ENCODE results near the gene MAML2. TPM values are rescaled to one million over a fixed set of nuclear protein-coding genes. Genes with fewer than 3 reads are reported as not detected.

MAML2 gene
- total RNA-seq, 2 experiments from 2014 or later: 23.9 to 37.1 TPM

DNA sequence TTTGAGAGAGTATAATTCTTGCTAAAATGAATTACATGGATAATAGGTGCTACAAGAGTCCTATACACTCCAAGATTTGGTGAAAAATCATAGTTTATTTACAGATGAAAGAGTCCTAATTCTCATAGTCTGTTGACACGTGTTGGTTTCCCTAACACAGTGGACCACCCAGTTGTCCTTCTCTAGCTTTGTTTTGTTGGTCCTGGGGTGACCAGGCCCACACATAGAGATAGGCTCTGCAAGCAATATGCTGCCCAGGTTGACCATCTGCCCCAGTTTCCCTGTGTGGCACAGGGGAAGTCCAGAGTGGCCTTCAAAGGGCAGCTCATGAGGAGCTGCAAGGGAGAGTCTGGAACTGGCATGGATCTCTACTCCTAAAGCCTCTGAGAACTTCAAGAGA, 184.9 kb downstream of the MAML2 start:
- Mint-ChIP-seq H3K36me3 (ENCODE audit: low read depth) (peaks cover 24% of the 10 kb centered on the region), H3K27ac (peak overlapping the region; percentile 98), H3K4me3 (no peak overlapping the region), H3K4me1 (peaks cover 53% of the 10 kb centered on the region), H3K9me3 (ENCODE audit: low read depth) (no peaks in the 10 kb centered on the region), H3K27me3 (no peaks in the 10 kb centered on the region)
- DNase-seq (no peak), ATAC-seq (no peak)
- CTCF ChIA-PET: interaction anchor here (0.9 to 1.7 kb wide), 4 partner anchors 10 to 184 kb away, joined by 3 to 6 read pairs (median 3); no protein-coding TSS in a partner anchor
- intact Hi-C loops (cut with DNase I, micrococcal nuclease): no loop called here
- POLR2A ChIA-PET: no interaction called here

DNA sequence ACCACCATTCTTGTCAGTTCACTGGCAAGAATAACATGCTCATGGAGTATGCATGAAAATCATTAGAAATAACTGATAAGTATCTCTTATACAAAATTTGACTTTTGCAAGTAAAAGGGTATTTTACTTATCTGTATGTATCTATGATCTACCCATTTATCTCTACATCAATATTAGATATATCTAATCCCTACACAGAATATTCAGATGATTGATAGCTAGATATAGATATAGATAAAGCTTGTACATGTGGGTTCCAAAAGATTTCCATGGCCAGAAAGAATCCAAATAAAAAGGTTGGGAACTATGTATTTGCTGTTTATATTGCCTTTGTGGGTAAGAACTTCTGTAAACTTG, 185.5 kb downstream of the MAML2 start:
- Mint-ChIP-seq H3K9me3 (ENCODE audit: low read depth) (no peaks in the 10 kb centered on the region), H3K4me3 (no peak overlapping the region), H3K27ac (peak overlapping the region; percentile 98), H3K4me1 (peaks cover 58% of the 10 kb centered on the region), H3K36me3 (ENCODE audit: low read depth) (peaks cover 25% of the 10 kb centered on the region), H3K27me3 (no peaks in the 10 kb centered on the region)
- DNase-seq (no peak), ATAC-seq (no peak)
- intact Hi-C loops (cut with DNase I, micrococcal nuclease): no loop called here
- ChIA-PET CTCF (interaction anchor here (1.1 to 1.7 kb wide), 3 partner anchors 11 to 184 kb away, joined by 3 to 6 read pairs (median 3); no protein-coding TSS in a partner anchor), POLR2A (no interaction called here)

DNA sequence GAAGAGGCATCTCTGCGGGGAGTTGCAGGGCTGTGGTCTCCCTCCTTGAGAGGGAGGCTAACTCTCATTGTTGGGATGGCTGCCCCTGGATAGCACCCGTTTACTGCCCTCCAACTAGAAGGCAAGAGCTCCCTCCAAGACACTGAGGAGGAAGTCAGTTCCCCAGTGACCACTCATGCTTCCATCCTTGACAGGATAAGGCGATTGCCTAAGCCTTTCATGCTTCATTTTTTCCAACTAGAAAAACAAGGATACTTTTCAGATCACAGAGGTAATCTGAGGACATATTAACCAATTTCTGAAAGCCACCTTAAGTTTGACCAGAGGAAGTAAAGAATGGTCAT, 186.6 kb downstream of the MAML2 start:
- Mint-ChIP-seq H3K27ac (peak overlapping the region; percentile 98), H3K27me3 (no peaks in the 10 kb centered on the region), H3K4me3 (peak overlapping the region; percentile 48), H3K4me1 (peaks cover 60% of the 10 kb centered on the region), H3K36me3 (ENCODE audit: low read depth) (peaks cover 25% of the 10 kb centered on the region), H3K9me3 (ENCODE audit: low read depth) (no peaks in the 10 kb centered on the region)
- intact Hi-C loops (cut with DNase I, micrococcal nuclease): loop anchor here (1.0 kb wide), 2 partner anchors 32 to 142 kb away; no protein-coding TSS in a partner anchor
- ATAC-seq: no peak
- DNase-seq: no peak
- ChIA-PET POLR2A (interaction anchor here (0.6 to 1.1 kb wide), 2 partner anchors 42 to 94 kb away, joined by 4 to 7 read pairs; no protein-coding TSS in a partner anchor), CTCF (interaction anchor here (0.6 to 3.1 kb wide), 4 partner anchors 11 to 184 kb away, joined by 3 to 10 read pairs (median 4); no protein-coding TSS in a partner anchor)

DNA sequence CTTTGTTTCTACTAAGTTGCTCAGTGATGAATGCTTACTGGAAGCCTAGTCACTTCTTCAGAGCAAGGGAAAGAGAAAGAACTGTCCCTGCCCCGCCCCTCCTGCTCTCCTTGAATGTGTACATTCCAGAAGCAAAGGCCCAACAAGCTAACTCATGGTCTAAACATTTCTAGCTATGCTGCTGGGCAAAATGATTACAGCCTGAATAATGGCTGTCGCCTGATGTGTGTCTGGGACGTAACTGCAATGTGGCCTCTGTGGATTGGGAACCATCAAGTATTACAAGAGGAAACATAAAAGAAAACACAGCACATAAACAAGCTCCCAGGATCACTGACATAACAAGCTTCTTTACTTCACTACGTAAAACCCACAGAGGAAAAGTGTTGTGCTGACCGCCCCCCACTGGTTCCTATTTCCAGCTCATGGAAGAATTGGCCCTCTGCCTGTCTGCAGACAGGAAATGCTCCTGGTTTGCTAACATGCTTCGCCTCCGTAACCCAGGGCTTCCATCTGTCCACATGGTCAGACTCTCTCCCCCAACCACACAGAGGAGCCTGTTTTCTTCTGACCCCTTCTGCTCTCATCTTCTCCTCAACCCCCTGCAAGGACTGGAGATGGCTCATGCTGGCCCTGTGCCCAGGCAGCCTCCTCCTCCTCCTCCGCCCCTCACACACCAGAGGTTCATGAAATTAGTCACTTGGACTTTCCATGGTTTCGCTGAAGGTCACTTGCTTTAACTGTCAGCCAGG, 187.2 kb downstream of the MAML2 start:
- ATAC-seq: peak; percentile 62
- Mint-ChIP-seq H3K4me3 (peak overlapping the region; percentile 48), H3K9me3 (ENCODE audit: low read depth) (no peaks in the 10 kb centered on the region), H3K36me3 (ENCODE audit: low read depth) (peaks cover 25% of the 10 kb centered on the region), H3K27ac (peak overlapping the region; percentile 98), H3K27me3 (no peaks in the 10 kb centered on the region), H3K4me1 (peaks cover 60% of the 10 kb centered on the region)
- intact Hi-C loops (cut with DNase I, micrococcal nuclease): loop anchor here (1.0 to 2.0 kb wide), 3 partner anchors 32 to 142 kb away; no protein-coding TSS in a partner anchor
- CTCF ChIA-PET: interaction anchor here (0.6 to 3.1 kb wide), 8 partner anchors 11 to 187 kb away, joined by 3 to 10 read pairs (median 4); partner anchors contain the start of gene MAML2
- DNase-seq: peak; percentile 85
- POLR2A ChIA-PET: interaction anchor here (0.6 to 1.1 kb wide), 4 partner anchors 34 to 187 kb away, joined by 3 to 10 read pairs (median 4); partner anchors contain the start of gene MAML2

DNA sequence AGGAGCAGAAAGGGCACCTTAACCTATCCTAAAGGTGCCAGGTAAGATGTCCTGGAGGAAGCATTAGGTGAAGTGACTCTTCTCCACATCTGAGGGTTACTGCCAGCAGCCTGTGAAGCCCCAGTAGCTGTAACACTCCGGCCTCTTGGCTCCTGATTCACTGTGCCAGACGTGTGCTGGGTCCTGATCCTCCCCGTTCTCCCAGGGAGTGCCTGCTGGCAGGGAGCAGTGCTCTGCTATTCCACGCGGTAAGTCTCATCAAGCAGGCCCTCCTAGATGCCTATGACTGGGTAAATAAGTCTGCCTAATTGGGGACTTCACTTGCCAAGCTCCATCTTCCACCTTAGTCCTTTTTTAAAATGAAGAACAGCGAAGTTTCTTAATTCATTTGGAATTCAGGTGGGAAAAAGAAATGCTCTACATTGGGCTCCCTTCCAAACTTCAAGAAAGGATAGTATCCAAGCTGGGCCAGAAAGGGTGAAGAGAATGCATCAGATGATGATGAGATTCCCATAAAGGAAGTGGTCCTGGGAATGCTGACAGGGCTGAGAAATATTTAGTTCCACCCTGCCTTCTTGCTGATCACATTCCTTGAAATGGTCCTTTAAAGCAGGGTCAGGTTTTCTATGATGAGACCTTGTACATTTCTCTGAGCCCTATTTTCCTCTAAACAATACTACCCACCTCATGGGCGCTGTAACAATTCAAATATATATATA, 188.0 kb downstream of the MAML2 start:
- ATAC-seq (no peak), DNase-seq (no peak)
- H3K36me3 Mint-ChIP-seq (ENCODE audit: low read depth): peaks cover 25% of the 10 kb centered on the region
- intact Hi-C loops (cut with DNase I, micrococcal nuclease): loop anchor here in 1 of 2 experiments (2.0 kb wide), 1 partner anchor 42 kb away; no protein-coding TSS in a partner anchor
- peak overlapping the region; percentile 86 for H3K27ac Mint-ChIP-seq
- no peak overlapping the region for H3K4me3 Mint-ChIP-seq
- POLR2A ChIA-PET: interaction anchor here (0.8 to 1.1 kb wide), 2 partner anchors 93 to 188 kb away, joined by 3 to 4 read pairs; partner anchors contain the start of gene MAML2
- H3K27me3 Mint-ChIP-seq: no peaks in the 10 kb centered on the region
- no peaks in the 10 kb centered on the region for H3K9me3 Mint-ChIP-seq (ENCODE audit: low read depth)
- peaks cover 60% of the 10 kb centered on the region for H3K4me1 Mint-ChIP-seq
- CTCF ChIA-PET: interaction anchor here (0.9 to 3.1 kb wide), 8 partner anchors 11 to 188 kb away, joined by 3 to 10 read pairs (median 4); partner anchors contain the start of gene MAML2

DNA sequence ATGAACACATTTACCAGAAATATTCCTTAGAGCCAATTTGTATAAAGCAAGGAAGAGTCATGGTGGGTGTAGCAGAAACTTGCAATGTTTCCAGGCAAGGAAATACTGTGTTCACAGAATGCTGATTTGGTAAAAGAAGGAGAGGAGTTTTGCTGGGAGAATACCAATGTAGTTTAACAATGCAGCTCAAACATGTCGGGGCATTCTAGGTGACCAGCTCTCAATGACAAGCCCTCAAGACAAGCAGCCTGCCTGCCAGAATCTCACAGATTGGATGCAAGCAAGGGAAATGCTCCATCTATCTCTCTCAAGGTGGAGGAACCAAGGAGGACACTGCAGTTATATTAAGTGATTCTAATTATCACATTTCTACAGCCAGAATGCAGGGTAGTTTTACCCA, 190.4 kb downstream of the MAML2 start:
- intact Hi-C loops (cut with DNase I, micrococcal nuclease): no loop called here
- CTCF ChIA-PET: interaction anchor here (0.8 to 1.4 kb wide), 2 partner anchors 67 to 118 kb away, joined by 3 to 4 read pairs; no protein-coding TSS in a partner anchor

DNA sequence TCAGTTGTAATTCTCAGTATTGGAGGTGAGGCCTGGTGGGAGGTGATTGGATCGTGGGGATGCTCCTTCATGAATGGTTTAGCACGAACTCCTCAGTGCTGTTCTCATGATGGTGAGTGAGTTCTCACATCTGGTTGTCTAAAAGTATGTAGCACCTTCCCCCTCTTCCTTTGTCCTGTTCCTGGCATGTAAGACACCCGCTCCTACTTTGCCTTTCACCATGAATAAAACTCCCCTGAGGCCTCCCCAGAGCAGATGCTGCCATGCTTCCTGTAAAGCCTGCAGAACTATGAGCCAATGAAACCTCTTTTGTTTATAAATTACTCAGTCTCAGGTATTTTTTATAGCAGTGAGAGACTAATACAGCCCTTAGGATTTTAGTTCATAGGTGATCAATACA, 191.5 kb downstream of the MAML2 start:
- Mint-ChIP-seq H3K4me3 (no peak overlapping the region), H3K36me3 (ENCODE audit: low read depth) (peaks cover 26% of the 10 kb centered on the region), H3K27ac (no peak overlapping the region), H3K27me3 (no peaks in the 10 kb centered on the region), H3K4me1 (peaks cover 58% of the 10 kb centered on the region), H3K9me3 (ENCODE audit: low read depth) (no peaks in the 10 kb centered on the region)
- intact Hi-C loops (cut with DNase I, micrococcal nuclease): loop anchor here in 1 of 2 experiments (2.0 kb wide), 1 partner anchor 15 kb away; no protein-coding TSS in a partner anchor
- CTCF ChIA-PET: interaction anchor here (0.5 to 2.4 kb wide), 6 partner anchors 14 to 96 kb away, joined by 3 to 9 read pairs (median 4); no protein-coding TSS in a partner anchor
- no peak for DNase-seq
- ATAC-seq: peak; percentile 7
- POLR2A ChIA-PET: interaction anchor here (0.8 to 1.7 kb wide), 3 partner anchors 24 to 89 kb away, joined by 3 to 4 read pairs (median 3); no protein-coding TSS in a partner anchor

More for the DNA sequence above, 190.4 kb downstream of the MAML2 start:
- Mint-ChIP-seq H3K9me3 (ENCODE audit: low read depth) (no peaks in the 10 kb centered on the region), H3K27me3 (no peaks in the 10 kb centered on the region), H3K36me3 (ENCODE audit: low read depth) (peaks cover 26% of the 10 kb centered on the region), H3K4me1 (peaks cover 61% of the 10 kb centered on the region), H3K4me3 (no peak overlapping the region), H3K27ac (peak overlapping the region; percentile 40)
- ATAC-seq (no peak), DNase-seq (no peak)
- POLR2A ChIA-PET: interaction anchor here (1.7 kb wide), 1 partner anchor 52 kb away, joined by 4 read pairs; no protein-coding TSS in a partner anchor

DNA sequence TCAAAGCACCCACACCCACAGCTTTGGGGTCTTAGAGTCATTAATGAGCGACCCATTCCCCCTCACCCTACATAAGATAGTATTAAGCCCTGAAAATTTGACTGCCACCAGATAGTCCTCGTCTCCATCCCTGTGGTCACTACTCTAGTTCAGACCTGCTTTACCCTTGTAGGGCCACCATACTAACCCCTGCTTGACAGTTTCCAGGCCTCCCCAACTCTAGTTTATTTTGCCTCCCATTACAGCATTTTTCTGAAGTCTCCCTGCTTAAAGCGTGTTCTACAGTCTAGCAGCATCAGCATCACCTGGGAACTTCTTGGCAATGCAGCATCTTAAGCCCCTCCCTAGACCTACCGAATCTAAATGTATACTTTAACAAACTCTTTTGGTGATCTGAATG, 192.4 kb downstream of the MAML2 start:
- Mint-ChIP-seq H3K36me3 (ENCODE audit: low read depth) (peaks cover 26% of the 10 kb centered on the region), H3K4me3 (no peak overlapping the region), H3K27me3 (no peaks in the 10 kb centered on the region), H3K4me1 (peaks cover 53% of the 10 kb centered on the region), H3K9me3 (ENCODE audit: low read depth) (no peaks in the 10 kb centered on the region), H3K27ac (no peak overlapping the region)
- no peak for DNase-seq
- intact Hi-C loops (cut with DNase I, micrococcal nuclease): loop anchor here in 1 of 2 experiments (2.0 kb wide), 1 partner anchor 14 kb away; no protein-coding TSS in a partner anchor
- ChIA-PET CTCF (interaction anchor here (0.8 to 2.7 kb wide), 4 partner anchors 10 to 95 kb away, joined by 3 to 9 read pairs (median 8); no protein-coding TSS in a partner anchor), POLR2A (interaction anchor here (0.6 to 1.7 kb wide), 5 partner anchors 75 to 191 kb away, joined by 3 to 5 read pairs (median 3); no protein-coding TSS in a partner anchor)
- peak; percentile 5 for ATAC-seq

DNA sequence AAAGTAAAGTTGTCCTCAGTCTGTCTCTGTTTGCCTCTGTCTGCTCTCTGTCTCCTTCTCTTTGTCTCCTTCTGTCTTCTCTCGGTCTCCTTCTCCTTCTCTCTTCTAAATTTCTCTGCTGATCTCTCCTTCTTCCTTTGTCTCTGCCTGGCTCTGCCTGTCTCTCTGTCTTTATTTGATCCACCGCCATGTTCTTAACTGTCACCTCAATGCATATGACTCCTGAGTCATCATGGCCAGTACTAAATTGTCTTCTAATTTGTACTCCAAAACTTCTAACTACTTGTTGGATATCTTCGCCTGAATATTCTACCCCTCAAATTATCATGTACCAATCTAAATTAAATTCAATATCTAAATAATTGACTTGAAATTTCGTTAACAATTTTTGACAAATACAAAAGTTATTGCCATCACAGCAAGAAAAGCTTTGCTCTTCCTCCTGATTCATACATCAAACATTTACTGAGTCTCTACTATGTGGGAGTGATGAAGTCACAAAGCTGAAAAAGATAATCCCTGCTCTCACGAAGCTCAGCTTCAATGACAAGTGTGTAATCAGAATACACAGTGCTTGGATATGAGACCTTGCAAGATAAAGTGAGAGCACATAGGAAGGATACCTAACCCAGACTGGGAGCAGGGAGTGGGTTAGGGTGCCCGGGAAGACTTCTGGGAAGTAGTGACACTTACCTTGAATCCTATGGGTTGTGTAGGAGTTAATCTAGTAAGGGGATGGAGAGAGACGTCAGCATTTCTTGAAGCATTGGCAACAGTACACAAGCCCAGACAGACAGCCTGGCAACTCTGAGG, 193.0 kb downstream of the MAML2 start:
- ChIA-PET CTCF (interaction anchor here (0.8 to 2.7 kb wide), 5 partner anchors 10 to 95 kb away, joined by 3 to 9 read pairs (median 7); no protein-coding TSS in a partner anchor), POLR2A (interaction anchor here (0.6 to 1.7 kb wide), 5 partner anchors 75 to 192 kb away, joined by 3 to 5 read pairs (median 3); no protein-coding TSS in a partner anchor)
- no peak overlapping the region for H3K27ac Mint-ChIP-seq
- peak; percentile 81 for ATAC-seq
- H3K4me1 Mint-ChIP-seq: peaks cover 53% of the 10 kb centered on the region
- no peak overlapping the region for H3K4me3 Mint-ChIP-seq
- H3K36me3 Mint-ChIP-seq (ENCODE audit: low read depth): peaks cover 26% of the 10 kb centered on the region
- no peaks in the 10 kb centered on the region for H3K9me3 Mint-ChIP-seq (ENCODE audit: low read depth)
- no peak for DNase-seq
- H3K27me3 Mint-ChIP-seq: no peaks in the 10 kb centered on the region
- intact Hi-C loops (cut with DNase I, micrococcal nuclease): loop anchor here in 1 of 2 experiments (2.0 kb wide), 1 partner anchor 13 kb away; no protein-coding TSS in a partner anchor

DNA sequence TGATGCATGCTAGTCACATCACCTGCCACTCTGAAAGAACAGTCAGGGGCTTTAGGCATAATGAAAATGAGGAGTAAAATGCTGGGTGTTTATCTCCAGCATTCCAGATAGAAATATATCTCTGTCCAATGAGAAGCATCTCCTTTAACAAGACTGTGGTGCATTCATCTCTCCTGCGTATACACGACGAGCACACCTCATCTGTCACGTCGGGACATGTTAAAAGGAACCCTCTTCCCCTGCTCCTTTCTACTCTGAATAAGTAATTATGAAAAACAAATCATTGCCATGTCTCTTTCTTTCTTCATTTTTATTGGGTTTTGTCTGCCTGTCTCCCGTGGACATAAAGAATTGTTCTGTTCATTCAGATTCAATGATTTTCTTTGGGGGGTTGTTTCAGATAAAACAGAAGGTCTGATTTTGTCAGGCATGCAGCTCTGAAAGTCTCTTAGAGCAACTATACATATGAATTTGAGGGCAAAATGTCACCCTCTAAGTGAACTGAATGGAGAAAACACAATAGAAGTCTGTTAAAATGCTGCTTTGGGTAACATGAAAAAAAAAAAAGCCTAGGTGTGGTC, 195.0 kb downstream of the MAML2 start:
- Mint-ChIP-seq H3K36me3 (ENCODE audit: low read depth) (peaks cover 22% of the 10 kb centered on the region), H3K4me3 (no peak overlapping the region), H3K27ac (peak overlapping the region; percentile 55), H3K27me3 (no peaks in the 10 kb centered on the region), H3K4me1 (peaks cover 57% of the 10 kb centered on the region), H3K9me3 (ENCODE audit: low read depth) (no peaks in the 10 kb centered on the region)
- CTCF ChIA-PET: interaction anchor here (1.0 to 2.7 kb wide), 2 partner anchors 8 to 77 kb away, joined by 3 to 8 read pairs; no protein-coding TSS in a partner anchor
- POLR2A ChIA-PET: no interaction called here
- DNase-seq (no peak), ATAC-seq (no peak)
- intact Hi-C loops (cut with DNase I, micrococcal nuclease): no loop called here

All from activated CD4-positive, alpha-beta T cell treated with anti-CD3 and anti-CD28 coated beads for 36 hours (primary cell).